Subcutaneous abdominal adipose tissue (tissue), 5 donors: Measurements from ENCODE around the gene PDHB.

ENCODE experiments used
- H3K27ac ChIP-seq: one replicate; pipeline ENCODE4 v1.7.0; 2013; ENCODE audit warnings: low read depth, mild to moderate bottlenecking, inconsistent platforms, low read length, moderate library complexity
- H3K27me3 ChIP-seq, 5 donors: one replicate each; pipeline ENCODE4 v1.7.0; 2013; ENCODE audit warnings: low read length in 5 of 5, inconsistent platforms in 1 of 5; ENCODE audit not compliant: control insufficient read depth in 5 of 5, insufficient read depth in 4 of 5
- H3K36me3 ChIP-seq, 5 donors: one replicate each; pipeline ENCODE4 v1.7.0; 2013; ENCODE audit warnings: low read length in 5 of 5; ENCODE audit not compliant: control insufficient read depth in 5 of 5, insufficient read depth in 5 of 5
- H3K4me1 ChIP-seq, 5 donors: one replicate each; pipeline ENCODE4 v1.7.0; 2013; ENCODE audit warnings: low read length in 5 of 5, mild to moderate bottlenecking in 3 of 5, moderate library complexity in 1 of 5; ENCODE audit not compliant: control insufficient read depth in 5 of 5, insufficient read depth in 5 of 5
- H3K4me3 ChIP-seq, 5 donors: one replicate each; pipeline ENCODE4 v1.7.0; 2013; ENCODE audit warnings: low read length in 5 of 5, low read depth in 1 of 5
- H3K9ac ChIP-seq, 5 donors: one replicate each; pipeline ENCODE4 v1.7.0; 2013; ENCODE audit warnings: low read length in 5 of 5, mild to moderate bottlenecking in 4 of 5, moderate library complexity in 3 of 5
- H3K9me3 ChIP-seq, 5 donors: one replicate each; pipeline ENCODE4 v1.7.0; 2013; ENCODE audit warnings: low read length in 5 of 5; ENCODE audit not compliant: control insufficient read depth in 5 of 5
- donor health status: healthy.
- donor health status: healthy.
- donor health status: healthy.
- donor health status: healthy.
- donor health status: healthy.

Gene PDHB

DNA sequence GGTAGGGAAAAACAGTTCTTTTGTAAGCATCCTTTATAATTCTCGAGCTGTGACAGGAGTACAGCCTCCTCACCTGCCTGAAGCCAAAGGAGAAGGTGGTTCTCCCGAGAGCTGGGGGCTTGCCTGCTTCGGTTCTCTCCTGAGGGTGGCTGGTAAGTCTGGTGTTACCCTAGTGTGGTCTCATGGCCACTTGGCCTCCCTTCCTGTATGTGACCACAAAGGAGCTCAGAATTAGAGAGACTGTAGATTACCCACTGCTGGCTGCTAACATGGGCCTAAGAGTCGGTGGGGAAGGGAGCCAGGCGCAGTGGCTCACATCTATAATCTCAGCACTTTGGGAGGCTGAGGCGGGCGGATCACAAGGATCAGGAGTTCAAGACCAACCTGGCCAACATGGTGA lies 12.6 kb downstream of the PDHB start:
- Histone ChIP-seq H3K4me1 (peaks cover 2 to 47% (median 18%) of the 10 kb centered on the region in 5 donors), H3K9me3 (no peaks in the 10 kb centered on the region), H3K27me3 (no peaks in the 10 kb centered on the region), H3K4me3 (no peak overlapping the region), H3K27ac (no peak overlapping the region), H3K36me3 (peaks cover 21 to 68% (median 42%) of the 10 kb centered on the region in 5 donors), H3K9ac (no peak overlapping the region)

DNA sequence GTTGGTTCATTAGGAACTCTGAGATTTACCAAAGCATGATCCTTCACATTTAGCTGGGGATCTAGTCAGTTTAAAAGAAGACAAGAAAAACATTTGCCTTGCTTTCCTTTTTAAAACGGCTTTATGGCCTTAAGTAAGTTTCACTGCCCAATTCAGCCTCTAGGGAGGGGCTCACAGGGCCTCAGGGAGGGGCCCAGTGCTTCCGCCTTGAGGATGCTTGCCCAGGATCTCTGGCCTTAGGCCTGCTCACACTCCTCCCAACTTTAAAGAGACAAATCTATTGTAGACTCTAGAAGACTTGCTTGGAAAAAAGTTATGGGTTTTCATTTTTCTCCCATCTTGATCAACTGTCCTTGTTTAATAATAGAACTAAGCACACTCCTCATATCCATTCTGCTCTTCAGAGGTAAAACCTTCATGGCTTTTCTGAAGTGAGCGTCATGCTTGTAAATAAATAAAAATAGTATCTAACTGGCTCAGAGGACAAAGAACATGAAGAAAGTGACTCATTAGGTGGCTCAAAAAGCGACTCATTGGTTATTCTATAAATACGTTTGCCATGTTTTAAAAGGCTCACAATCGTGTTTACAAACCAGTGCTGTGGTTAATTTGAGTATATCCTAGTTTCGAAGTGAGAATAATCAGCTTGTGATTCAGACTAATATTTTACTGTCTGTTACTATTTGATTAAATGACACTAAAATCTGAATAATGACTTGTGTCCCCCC lies 13.7 kb downstream of the PDHB start:
- Histone ChIP-seq H3K9ac (peak overlapping the region; percentile 25 to 66 (median 53)), H3K4me1 (peaks cover 2 to 43% (median 14%) of the 10 kb centered on the region in 5 donors), H3K27me3 (no peaks in the 10 kb centered on the region), H3K36me3 (peaks cover 11 to 64% (median 31%) of the 10 kb centered on the region in 5 donors), H3K4me3 (peak overlapping the region in 1 of 5 donors; percentile 20), H3K27ac (peak overlapping the region; percentile 63), H3K9me3 (no peaks in the 10 kb centered on the region)

DNA sequence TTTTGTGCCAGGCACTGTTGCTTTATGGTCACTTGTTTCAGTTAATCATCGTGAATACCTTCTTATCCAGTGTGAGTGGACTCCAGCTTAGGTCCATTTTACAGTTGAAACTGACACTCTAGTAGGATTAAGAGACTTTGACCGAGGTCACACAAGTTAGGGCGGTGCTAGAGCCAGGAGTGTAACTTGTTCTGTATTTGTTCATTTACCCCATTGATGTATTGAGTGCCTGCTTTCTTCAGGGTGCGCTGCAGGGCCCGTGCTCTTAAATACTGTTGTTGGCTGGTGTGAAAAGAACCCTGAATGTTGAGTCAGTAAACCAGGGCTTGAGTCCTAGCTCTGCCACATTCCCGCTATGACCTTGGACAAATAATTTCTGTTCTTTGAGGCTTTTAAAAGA lies 15.4 kb downstream of the PDHB start:
- Histone ChIP-seq H3K36me3 (peaks cover 2 to 47% (median 18%) of the 10 kb centered on the region in 5 donors), H3K4me1 (peaks cover 2 to 37% (median 14%) of the 10 kb centered on the region in 5 donors), H3K9ac (no peak overlapping the region), H3K27me3 (no peaks in the 10 kb centered on the region), H3K27ac (no peak overlapping the region), H3K4me3 (no peak overlapping the region), H3K9me3 (no peaks in the 10 kb centered on the region)

DNA sequence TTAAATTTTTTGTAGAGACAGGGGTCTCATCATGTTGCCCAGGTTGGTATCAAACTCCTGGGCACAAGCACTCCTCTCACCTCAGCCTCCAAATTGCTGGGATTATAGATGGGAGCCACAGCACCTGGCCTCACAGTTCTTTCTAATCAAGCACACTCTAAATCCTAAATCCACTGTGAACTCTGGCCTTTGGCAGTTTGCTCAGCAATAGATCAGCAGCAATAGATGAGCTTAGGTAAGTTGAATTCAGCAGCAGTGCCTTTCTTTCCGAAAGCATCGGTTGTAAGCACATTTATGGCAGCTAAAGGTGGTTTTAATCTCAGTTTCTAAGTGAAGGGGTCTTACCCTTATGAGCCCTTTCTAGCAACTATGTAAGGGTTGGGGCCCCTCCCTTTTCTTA lies 16.6 kb downstream of the PDHB start:
- Histone ChIP-seq H3K36me3 (peaks cover 0 to 47% (median 20%) of the 10 kb centered on the region in 5 donors), H3K27ac (no peak overlapping the region), H3K4me3 (no peak overlapping the region), H3K4me1 (peaks cover 2 to 30% (median 14%) of the 10 kb centered on the region in 5 donors), H3K9ac (peak overlapping the region in 1 of 5 donors; percentile 1), H3K9me3 (no peaks in the 10 kb centered on the region), H3K27me3 (no peaks in the 10 kb centered on the region)

DNA sequence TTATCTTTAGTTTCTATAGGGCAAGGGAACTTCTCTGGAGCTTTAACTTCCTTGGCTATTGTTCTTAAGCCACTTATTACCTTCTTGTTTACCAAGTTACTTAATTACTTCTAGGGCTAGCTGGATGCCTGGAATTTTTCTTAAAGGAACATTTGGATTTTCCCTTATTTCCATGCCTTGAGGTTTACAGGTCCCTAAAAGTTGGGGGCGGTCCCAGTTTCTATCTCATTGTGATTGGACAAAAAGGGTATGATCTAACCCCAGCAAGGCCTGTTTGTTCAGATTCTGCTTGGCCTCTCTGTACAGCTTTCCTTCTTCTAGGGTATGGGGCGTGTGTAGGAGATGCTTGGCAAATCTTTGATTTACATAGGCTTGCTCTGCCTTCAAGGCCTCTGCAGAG lies 17.4 kb downstream of the PDHB start:
- Histone ChIP-seq H3K9me3 (no peaks in the 10 kb centered on the region), H3K36me3 (peaks cover 0 to 47% (median 22%) of the 10 kb centered on the region in 5 donors), H3K4me1 (peaks cover 0 to 22% (median 14%) of the 10 kb centered on the region in 5 donors), H3K4me3 (no peak overlapping the region), H3K27me3 (no peaks in the 10 kb centered on the region), H3K27ac (no peak overlapping the region), H3K9ac (no peak overlapping the region)

DNA sequence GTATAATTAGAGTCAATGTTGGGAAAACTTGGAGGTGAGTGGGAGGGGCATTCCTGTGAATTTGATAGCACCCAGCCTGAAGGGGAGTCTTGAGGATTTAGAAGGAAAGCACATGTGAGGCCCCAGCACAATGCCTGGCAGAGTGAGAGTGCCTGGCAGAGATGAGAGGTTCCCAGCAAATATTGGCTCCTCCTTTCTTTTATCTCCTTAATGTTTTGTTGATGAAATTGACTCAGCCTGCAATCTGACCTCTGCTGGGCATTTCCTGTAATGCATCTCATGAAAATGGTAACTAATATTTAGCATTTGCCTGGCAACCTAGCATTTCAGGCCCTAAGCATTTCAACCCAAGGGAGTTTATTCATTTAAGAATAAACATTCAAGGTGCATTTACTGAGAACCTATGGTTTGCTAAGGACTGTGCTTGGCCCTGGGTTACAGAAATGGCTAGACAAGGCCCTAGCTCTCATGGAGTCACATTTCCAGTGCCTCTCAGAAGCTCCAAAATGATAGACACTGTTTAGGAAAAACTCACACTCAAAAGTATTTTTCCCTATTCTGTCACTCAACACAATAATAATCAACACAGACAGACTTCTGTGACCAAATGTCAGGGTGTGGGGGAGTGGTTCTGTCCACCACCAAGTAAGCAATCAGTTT lies 19.0 kb downstream of the PDHB start:
- H3K4me3 ChIP-seq: no peak overlapping the region
- no peak overlapping the region for H3K27ac ChIP-seq
- no peaks in the 10 kb centered on the region for H3K9me3 ChIP-seq
- peaks cover 0 to 20% (median 16%) of the 10 kb centered on the region in 5 donors for H3K4me1 ChIP-seq
- no peaks in the 10 kb centered on the region for H3K27me3 ChIP-seq
- H3K9ac ChIP-seq: no peak overlapping the region
- peaks cover 0 to 56% (median 32%) of the 10 kb centered on the region in 5 donors for H3K36me3 ChIP-seq

DNA sequence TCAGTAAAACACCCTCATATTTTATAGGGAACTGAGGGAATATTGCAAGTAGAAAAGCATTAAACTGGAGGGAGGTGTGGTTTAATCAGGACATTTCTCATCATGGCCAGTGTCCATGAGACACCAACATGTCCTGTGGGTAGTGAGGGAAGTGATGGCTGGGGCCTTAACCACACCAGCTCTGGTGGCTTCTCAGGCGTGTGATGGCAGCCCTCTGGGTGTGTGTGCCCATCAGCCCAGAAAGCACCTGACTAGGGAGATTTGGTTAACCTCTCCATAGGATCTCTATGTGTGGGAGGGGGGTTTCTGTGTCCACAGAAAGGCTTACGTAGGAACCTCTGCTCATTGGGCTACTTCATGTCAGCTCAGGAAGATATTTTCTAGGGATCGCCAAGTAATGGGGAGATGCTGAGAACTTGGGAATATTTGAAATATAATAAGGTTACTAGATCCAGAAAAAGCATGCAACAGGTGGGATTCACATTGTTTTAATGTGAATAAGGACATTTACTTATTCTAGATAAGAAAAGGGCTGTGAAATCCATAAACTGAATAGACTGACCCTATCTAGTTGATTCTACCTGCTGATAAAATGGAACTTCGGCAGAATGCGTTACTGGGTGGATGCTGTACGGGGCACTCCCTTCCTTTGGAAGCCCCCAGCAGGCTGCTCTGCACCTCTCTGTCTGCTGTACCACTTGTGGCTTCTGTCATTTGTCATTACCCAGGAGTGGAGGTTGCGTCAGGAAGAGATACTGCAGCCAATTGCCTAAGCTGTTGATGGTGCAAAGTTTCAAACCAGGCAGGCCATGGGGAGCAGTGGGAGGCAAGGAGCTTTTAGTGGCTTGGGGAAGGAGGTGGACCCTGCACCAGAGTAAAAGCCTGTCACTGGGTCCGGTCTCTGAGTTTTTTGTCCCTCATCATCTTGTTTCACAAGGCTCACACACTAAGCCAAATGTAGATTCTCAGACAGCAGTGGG lies 21.5 kb downstream of the PDHB start:
- Histone ChIP-seq H3K9ac (no peak overlapping the region), H3K27ac (no peak overlapping the region), H3K36me3 (peaks cover 8 to 61% (median 43%) of the 10 kb centered on the region in 5 donors), H3K27me3 (no peaks in the 10 kb centered on the region), H3K4me1 (peaks cover 0 to 17% (median 12%) of the 10 kb centered on the region in 5 donors), H3K4me3 (no peak overlapping the region), H3K9me3 (no peaks in the 10 kb centered on the region)

DNA sequence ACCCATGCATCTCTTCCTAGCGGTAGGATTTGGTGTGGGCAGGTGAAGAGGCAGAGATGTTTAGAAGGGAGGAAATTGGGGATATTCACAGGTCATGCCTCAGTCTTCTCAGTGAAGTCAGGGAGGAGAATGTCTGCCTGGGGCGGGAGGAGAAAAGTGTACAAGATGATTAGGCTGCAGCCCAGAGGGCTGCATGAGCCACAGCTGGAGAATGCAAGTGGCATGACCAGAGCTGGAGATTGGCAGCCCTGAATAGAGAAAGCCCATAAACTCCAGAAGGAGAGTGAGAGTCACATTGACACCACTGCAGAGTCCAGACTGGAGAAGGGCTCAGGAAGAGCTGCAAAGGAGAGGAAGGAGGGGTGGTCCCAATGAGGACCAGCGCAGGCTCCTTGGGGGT lies 22.6 kb downstream of the PDHB start:
- Histone ChIP-seq H3K27ac (no peak overlapping the region), H3K4me3 (no peak overlapping the region), H3K9ac (no peak overlapping the region), H3K4me1 (peaks cover 0 to 17% (median 12%) of the 10 kb centered on the region in 5 donors), H3K36me3 (peaks cover 12 to 58% (median 43%) of the 10 kb centered on the region in 5 donors), H3K27me3 (no peaks in the 10 kb centered on the region), H3K9me3 (no peaks in the 10 kb centered on the region)

DNA sequence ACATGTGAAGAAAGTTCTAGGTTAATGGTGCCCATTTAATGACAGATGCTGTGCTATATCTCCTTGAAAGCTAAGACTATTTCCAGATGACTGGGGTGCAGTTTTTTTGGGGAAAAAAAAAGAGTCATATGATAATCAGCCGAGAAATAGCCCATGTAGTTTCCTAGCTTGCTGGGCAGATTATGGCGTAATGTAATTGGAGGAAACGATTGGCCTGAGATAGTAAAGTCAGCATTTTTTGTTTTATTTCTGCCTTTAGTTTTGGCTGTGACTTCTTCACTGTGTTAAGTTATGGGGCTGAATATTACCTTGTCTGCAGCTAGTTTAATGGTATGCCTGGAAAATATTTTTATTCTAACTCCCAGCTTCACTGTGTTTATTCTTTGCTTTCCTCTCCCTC lies 24.0 kb downstream of the PDHB start:
- Histone ChIP-seq H3K27ac (no peak overlapping the region), H3K4me3 (no peak overlapping the region), H3K9me3 (no peaks in the 10 kb centered on the region), H3K4me1 (peaks cover 0 to 14% (median 12%) of the 10 kb centered on the region in 5 donors), H3K36me3 (peaks cover 12 to 53% (median 43%) of the 10 kb centered on the region in 5 donors), H3K9ac (no peak overlapping the region), H3K27me3 (no peaks in the 10 kb centered on the region)
